Heart left ventricle (tissue), 16 donors: ENCODE results near the gene CAMTA1. TPM values are rescaled to one million over a fixed set of nuclear protein-coding genes. Genes with fewer than 3 reads are reported as not detected.

Experiments
- ATAC-seq, 4 donors: fragments of 200-7000 bp; cut with Tn5 transposase; one replicate each; pipeline ENCODE4 v1.9.1; 2020 to 2022; ENCODE audit warnings: moderate library complexity in 4 of 4, mild to moderate bottlenecking in 3 of 4, moderate number of reproducible peaks in 1 of 4
- DNase-seq, 5 donors: peaks; one replicate each; pipeline ENCODE4 v3.0.0-alpha.2; 2020
- H3K27ac ChIP-seq, 12 donors: fragments of 200-600 bp; sonication (generic) in 4 of 12; one replicate each; pipeline versions ENCODE4 v1.5.0 to v1.8.0; 2016 to 2022; ENCODE audit warnings: mild to moderate bottlenecking in 2 of 12
- H3K27me3 ChIP-seq, 9 donors: fragments of 200-600 bp; sonication (generic) in 2 of 9; one replicate each; pipeline versions ENCODE4 v1.5.1 to v1.8.0; 2016 to 2022; ENCODE audit warnings: mild to moderate bottlenecking in 3 of 9
- H3K36me3 ChIP-seq, 9 donors: fragments of 200-600 bp; sonication (generic) in 2 of 9; one replicate each; pipeline versions ENCODE4 v1.5.0 to v1.8.0; 2018 to 2022; ENCODE audit warnings: mild to moderate bottlenecking in 2 of 9
- H3K4me1 ChIP-seq, 12 donors: fragments of 200-600 bp; sonication (generic) in 4 of 12; one replicate each; pipeline versions ENCODE4 v1.5.0 to v1.8.0; 2016 to 2022; ENCODE audit warnings: mild to moderate bottlenecking in 3 of 12
- H3K4me3 ChIP-seq, 12 donors: fragments of 200-600 bp; sonication (generic) in 4 of 12; one replicate each; pipeline versions ENCODE4 v1.5.0 to v1.8.0; 2017 to 2022; ENCODE audit warnings: mild to moderate bottlenecking in 9 of 12, moderate library complexity in 4 of 12
- H3K9me3 ChIP-seq, 12 donors: fragments of 200-600 bp; sonication (generic) in 4 of 12; one replicate each; pipeline versions ENCODE4 v1.5.0 to v1.8.0; 2016 to 2022; ENCODE audit warnings: mild to moderate bottlenecking in 1 of 12
- POLR2A ChIP-seq, 2 donors: fragments of 450-650 bp; IDR thresholded peaks; one replicate each; pipeline ENCODE4 v1.6.1; 2017; ENCODE audit warnings: antibody characterized with exemption in 2 of 2, mild to moderate bottlenecking in 2 of 2, moderate library complexity in 2 of 2
- WGBS, 4 donors: extraction: QIAGEN DNeasy Blood & Tissue Kit in 2 of 4; methylation state at CpG; one replicate each; pipeline versions ENCODE4 v1.1.5 to v1.1.7; 2013 to 2018; 5-methylcytosine and 5-hydroxymethylcytosine counted together
- intact Hi-C, 10 donors: fragments of 100-400 bp; cut with DNase I; formaldehyde crosslinking; loops; one replicate each; pipeline versions ENCODE4 v1.11.1 to v1.14.2; 2022
- polyA plus RNA-seq, 2 donors: library from polyadenylated mRNA; stranded (reverse); fragments of 200-250 nt; gene quantifications; one replicate each; pipeline ENCODE4 v1.2.3, GENCODE V29; 2013
- total RNA-seq, 9 donors: library from RNA; depleted of rRNA in 2 of 9; stranded (reverse); fragments of >200 nt in 2 of 9; fragmentation: NEBNext Ultra II Directional in 3 of 9; extraction: Animal tissue kit (Norgen Biotek cat#: 25700) in 3 of 9; gene quantifications; one replicate each; pipeline versions ENCODE4 v1.1.0 to v1.2.4, GENCODE V29; 2016 to 2023
- TF ChIP-seq, protein P1 (sequence below), 12 donors: fragments of 200-600 bp; sonication (generic) in 4 of 12; IDR thresholded peaks; one replicate each; pipeline versions ENCODE4 v1.5.0 to v1.8.0; 2018 to 2022; ENCODE audit warnings: antibody characterized with exemption in 12 of 12, mild to moderate bottlenecking in 5 of 12
- donor health status: ischemic (EF 13 %, LVEDD 7.1; RV severe dilation, severe dysfunction).
- donor health status: healthy with polysubstance abuse.
- donor health status: DM: no; HTN: yes; CAD: no.
- donor health status: DM: no; HTN: no; CAD: no.
- donor health status: ischemic (EF 25% LVEDD 6.9; RV normal size, moderate dysfunction).
- donor health status: ischemic (EF 25% LVEDD 5.7; RV mildly dilated, moderate dysfunction).
- donor health status: healthy.
- donor health status: DM: yes; HTN: yes; CAD: no.
- donor health status: ischemic (EF 35%, LVEDD 5.7; RV mildly dilated, moderate dysfunction).
- donor health status: nonischemic (EF 11% LVEDD 7.7; RV severe dilation, severe dysfunction).
- donor health status: DM: yes; HTN: yes; CAD: no.
- donor health status: PGD.
- donor health status: ischemic (EF 29% LVEDD 5.4; RV normal size, mild dysfunction).
- donor health status: nonischemic (EF 23%, LVEDD 6.1; RV moderate dilation, normal function).

Gene CAMTA1
- total and polyA plus RNA-seq, 11 donors: 114 to 303 (median 137) TPM

DNA sequence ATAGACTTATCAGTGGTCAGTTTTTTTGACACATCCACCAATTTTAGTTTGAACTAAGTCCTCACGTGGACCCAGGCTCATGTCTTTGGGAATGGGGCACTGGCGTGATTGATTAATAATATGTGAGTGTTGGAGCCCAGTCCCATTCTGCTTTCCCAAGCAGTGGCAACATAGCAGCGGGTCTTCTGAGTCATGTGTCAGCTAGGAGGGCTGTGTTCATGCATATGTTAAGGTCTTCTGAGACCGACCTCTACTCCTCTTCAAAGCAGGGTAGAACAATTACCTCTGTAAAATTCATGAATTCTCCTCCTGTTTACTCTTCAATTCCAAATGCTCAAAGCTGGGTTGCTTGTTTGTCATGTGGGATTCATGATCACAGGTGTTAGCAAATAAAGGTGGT, 291.3 kb downstream of the CAMTA1 start:
- no peak for DNase-seq
- H3K27ac ChIP-seq: no peak overlapping the region
- 66 to 76% (median 70%) methylated on average over 4 of the region's 4 CpGs for WGBS, 4 donors
- peaks cover 0 to 7% (median 0%) of the 10 kb centered on the region in 9 donors for H3K27me3 ChIP-seq
- TF ChIP-seq, protein P1, sequence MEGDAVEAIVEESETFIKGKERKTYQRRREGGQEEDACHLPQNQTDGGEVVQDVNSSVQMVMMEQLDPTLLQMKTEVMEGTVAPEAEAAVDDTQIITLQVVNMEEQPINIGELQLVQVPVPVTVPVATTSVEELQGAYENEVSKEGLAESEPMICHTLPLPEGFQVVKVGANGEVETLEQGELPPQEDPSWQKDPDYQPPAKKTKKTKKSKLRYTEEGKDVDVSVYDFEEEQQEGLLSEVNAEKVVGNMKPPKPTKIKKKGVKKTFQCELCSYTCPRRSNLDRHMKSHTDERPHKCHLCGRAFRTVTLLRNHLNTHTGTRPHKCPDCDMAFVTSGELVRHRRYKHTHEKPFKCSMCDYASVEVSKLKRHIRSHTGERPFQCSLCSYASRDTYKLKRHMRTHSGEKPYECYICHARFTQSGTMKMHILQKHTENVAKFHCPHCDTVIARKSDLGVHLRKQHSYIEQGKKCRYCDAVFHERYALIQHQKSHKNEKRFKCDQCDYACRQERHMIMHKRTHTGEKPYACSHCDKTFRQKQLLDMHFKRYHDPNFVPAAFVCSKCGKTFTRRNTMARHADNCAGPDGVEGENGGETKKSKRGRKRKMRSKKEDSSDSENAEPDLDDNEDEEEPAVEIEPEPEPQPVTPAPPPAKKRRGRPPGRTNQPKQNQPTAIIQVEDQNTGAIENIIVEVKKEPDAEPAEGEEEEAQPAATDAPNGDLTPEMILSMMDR (IDR thresholded peaks at IDR 0.05): no peak
- no peak for TF ChIP-seq POLR2A (IDR thresholded peaks at IDR 0.05)
- intact Hi-C loops: loop anchor here in 3 of 10 donors (10.0 kb wide), 3 partner anchors 128 to 568 kb away; no protein-coding TSS in a partner anchor
- H3K4me1 ChIP-seq: no peaks in the 10 kb centered on the region
- no peaks in the 10 kb centered on the region for H3K36me3 ChIP-seq
- H3K4me3 ChIP-seq: no peak overlapping the region
- no peak for ATAC-seq
- H3K9me3 ChIP-seq: peaks cover 0 to 18% (median 7%) of the 10 kb centered on the region in 12 donors

DNA sequence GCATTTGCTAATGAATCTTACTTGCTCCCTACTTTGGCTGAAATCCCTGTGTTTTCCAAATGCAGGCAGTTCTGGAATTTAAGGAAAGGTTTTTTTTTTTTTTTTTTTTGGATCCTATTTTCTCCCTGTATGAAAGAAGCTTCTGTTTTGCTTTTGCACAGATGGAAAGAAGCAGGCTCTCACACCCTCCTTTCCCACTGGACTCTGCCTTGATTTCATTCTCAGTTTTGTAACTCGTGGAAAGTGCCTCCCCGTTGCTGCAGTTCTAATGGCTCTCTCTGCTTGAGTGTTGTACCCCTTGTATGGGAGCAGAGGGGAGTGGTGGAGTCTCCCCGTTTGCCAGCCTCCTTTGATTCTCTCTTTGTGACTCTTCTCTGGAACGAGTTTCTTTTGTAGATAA, 291.9 kb downstream of the CAMTA1 start:
- Histone ChIP-seq H3K9me3 (peaks cover 0 to 18% (median 7%) of the 10 kb centered on the region in 12 donors), H3K27me3 (peaks cover 0 to 7% (median 0%) of the 10 kb centered on the region in 9 donors), H3K4me3 (no peak overlapping the region), H3K36me3 (no peaks in the 10 kb centered on the region), H3K27ac (no peak overlapping the region), H3K4me1 (no peaks in the 10 kb centered on the region)
- intact Hi-C loops: loop anchor here in 3 of 10 donors (10.0 kb wide), 3 partner anchors 128 to 568 kb away; no protein-coding TSS in a partner anchor
- 39 to 51% (median 42%) methylated on average over 4 of the region's 4 CpGs for WGBS, 4 donors
- ATAC-seq (no peak), DNase-seq (no peak)
- TF ChIP-seq, protein P1 (IDR thresholded peaks at IDR 0.05): no peak
- TF ChIP-seq POLR2A (IDR thresholded peaks at IDR 0.05): no peak

DNA sequence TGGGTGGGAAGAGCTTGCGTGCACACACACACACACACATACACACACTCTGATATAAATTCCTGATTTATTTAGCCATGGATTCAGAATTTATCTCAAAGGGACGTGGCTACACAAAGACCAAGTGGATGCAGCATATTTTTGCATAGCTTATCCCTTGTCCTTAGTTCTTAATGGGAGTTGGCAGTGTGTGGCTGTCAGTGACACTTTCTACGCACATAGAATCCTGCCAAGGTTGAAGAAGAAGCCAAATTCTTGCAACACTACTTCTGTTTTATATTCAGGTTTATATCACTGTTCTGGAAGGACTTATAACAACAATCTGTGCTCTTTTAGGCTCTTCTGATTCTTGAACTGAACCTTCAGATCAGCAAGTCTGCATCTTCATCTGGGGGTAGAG, 292.7 kb downstream of the CAMTA1 start:
- peaks cover 0 to 7% (median 0%) of the 10 kb centered on the region in 9 donors for H3K27me3 ChIP-seq
- no peaks in the 10 kb centered on the region for H3K36me3 ChIP-seq
- 63 to 79% (median 76%) methylated on average over 3 of the region's 3 CpGs for WGBS, 4 donors
- H3K9me3 ChIP-seq: peaks cover 0 to 18% (median 7%) of the 10 kb centered on the region in 12 donors
- no peaks in the 10 kb centered on the region for H3K4me1 ChIP-seq
- DNase-seq (no peak), ATAC-seq (no peak)
- intact Hi-C loops: loop anchor here in 3 of 10 donors (10.0 kb wide), 3 partner anchors 127 to 567 kb away; no protein-coding TSS in a partner anchor
- no peak overlapping the region for H3K27ac ChIP-seq
- H3K4me3 ChIP-seq: no peak overlapping the region
- TF ChIP-seq, protein P1 (IDR thresholded peaks at IDR 0.05): no peak
- TF ChIP-seq POLR2A (IDR thresholded peaks at IDR 0.05): no peak

DNA sequence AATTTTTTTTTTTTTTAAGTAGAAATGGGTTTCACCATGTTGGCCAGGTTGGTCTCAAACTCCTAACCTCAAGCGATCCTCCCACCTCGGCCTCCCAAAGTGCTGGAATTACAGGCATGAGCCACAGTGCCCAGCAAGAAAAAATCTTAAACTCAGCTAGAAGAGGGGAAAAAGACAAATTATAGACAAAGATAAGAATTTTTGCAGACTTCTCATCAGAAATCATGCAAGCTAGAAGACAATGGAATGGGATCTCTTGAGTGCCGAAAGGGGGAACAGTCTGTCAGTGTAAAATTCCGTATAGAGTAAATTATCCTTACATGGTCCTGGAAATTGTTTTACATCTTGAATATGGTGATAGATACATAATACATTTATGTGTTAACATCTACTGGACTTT, 294.4 kb downstream of the CAMTA1 start:
- Histone ChIP-seq H3K27me3 (peaks cover 0 to 9% (median 0%) of the 10 kb centered on the region in 9 donors), H3K4me1 (no peaks in the 10 kb centered on the region), H3K4me3 (no peak overlapping the region), H3K9me3 (peaks cover 0 to 18% (median 7%) of the 10 kb centered on the region in 12 donors), H3K36me3 (no peaks in the 10 kb centered on the region), H3K27ac (no peak overlapping the region)
- TF ChIP-seq POLR2A (IDR thresholded peaks at IDR 0.05): no peak
- TF ChIP-seq, protein P1 (IDR thresholded peaks at IDR 0.05): no peak
- ATAC-seq (no peak), DNase-seq (no peak)
- intact Hi-C loops: loop anchor here in 3 of 10 donors (10.0 kb wide), 3 partner anchors 125 to 565 kb away; no protein-coding TSS in a partner anchor
- 87 to 90% (median 89%) methylated on average over 4 of the region's 4 CpGs for WGBS, 4 donors
